ENCODE results near the gene MTF2.

DNA sequence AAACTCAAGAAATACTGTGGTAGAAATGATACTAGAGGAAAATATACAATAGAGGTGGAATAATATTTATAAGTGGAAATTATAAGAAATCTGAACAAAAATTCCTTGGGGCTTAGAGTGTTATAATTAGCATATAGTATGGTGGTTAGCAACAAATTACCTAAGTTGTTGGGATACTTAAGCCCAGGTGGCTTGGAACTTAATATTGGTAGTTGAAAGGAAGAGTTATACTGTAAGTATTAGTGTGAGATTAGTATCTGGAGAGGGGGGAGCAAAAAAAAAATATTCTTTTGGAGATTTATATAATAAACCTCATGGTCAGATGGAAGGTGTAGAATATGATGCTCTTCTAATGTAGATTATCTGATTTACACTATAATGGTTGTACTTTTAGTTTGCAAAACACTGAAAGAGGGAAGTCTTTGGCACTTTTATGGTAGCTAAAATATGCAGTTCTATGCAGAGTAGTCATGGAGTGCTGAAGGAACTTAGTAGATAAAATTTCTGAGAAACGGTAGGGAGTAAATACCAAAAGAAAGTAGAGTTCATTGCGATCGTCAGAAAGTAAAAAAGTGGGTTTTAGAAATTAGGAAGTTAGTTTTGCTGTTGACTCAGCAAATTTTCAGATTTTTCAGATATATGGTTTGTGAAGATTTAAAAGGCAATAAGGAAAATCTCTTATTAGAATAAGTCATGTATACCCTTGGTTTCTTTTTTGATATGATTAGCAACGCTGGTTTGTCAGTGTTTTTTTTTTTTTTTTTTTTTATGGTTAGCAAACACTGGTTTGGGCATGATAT, 45.7 kb downstream of the MTF2 start:
- TF ChIP-seq, protein P1, sequence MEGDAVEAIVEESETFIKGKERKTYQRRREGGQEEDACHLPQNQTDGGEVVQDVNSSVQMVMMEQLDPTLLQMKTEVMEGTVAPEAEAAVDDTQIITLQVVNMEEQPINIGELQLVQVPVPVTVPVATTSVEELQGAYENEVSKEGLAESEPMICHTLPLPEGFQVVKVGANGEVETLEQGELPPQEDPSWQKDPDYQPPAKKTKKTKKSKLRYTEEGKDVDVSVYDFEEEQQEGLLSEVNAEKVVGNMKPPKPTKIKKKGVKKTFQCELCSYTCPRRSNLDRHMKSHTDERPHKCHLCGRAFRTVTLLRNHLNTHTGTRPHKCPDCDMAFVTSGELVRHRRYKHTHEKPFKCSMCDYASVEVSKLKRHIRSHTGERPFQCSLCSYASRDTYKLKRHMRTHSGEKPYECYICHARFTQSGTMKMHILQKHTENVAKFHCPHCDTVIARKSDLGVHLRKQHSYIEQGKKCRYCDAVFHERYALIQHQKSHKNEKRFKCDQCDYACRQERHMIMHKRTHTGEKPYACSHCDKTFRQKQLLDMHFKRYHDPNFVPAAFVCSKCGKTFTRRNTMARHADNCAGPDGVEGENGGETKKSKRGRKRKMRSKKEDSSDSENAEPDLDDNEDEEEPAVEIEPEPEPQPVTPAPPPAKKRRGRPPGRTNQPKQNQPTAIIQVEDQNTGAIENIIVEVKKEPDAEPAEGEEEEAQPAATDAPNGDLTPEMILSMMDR (IDR thresholded peaks at IDR 0.05) = no peak
- no peak for TF ChIP-seq POLR2A (IDR thresholded peaks at IDR 0.05)

Measured in uterus (tissue), 2 donors.